KG1 (cell line): Measurements from ENCODE around the gene ATP2B3.
A peak's percentile ranks its signal among the peaks of the same experiment; 100 is the strongest.

ENCODE experiments used
- DNase-seq: peaks from one replicate; lab custom pipeline; 2025; lab: John Stamatoyannopoulos, UW

Gene ATP2B3

DNA sequence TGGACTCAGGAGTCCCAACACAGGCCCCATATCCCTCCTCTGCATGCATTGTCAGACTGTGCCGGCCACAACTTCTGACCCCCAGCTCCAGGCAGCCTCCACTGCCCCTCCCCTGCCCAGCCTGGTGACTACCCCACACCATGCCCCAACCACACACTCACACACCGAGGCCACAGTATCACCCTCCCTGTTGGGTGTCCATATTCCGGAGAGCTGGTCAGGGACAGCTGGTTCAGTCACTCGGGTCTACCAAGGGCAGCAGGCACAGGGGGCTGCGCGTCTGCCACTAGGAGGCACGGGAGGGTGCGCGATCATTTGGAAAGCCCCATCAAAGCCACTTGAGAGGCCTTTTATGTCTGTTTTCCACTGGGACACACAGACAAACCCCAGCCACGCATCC, 55.2 kb downstream of the ATP2B3 start:
- DNase-seq: no peak

GRCh38 chrX:153573984-153574383, 56.5 kb downstream of the ATP2B3 start:
- DNase-seq: no peak

DNA sequence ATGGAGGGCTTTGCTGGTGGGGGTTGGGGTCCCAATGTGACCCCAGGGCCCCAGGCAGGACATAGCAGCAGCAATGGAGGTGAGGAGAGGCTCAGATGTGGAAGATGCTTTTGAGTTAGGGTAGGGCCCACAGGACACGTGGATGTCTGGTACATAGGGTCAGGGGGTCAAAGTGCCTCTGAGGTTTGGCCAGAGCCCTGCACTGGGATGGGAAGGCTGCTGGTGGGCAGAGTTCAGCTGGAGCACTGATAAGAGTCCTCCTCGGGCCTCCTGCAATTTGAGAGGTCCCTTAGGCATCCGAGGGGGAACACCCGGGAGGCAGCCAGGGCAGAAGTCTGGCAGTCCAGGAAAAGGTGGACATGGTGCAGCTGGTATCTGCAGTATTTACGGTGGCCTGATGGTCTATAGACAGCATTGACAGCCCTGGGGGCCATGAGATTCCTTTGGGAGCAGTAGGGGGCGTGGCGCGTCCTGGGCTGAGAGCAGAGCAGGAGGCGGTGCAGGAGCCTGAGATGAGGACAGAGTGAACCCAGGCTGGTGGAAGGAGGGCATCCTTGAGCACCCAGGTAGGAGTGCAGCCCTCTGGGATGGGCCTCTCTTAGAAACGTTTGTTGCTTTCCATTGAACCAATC, 58.9 kb downstream of the ATP2B3 start:
- no peak for DNase-seq

GRCh38 chrX:153576961-153577360, 59.5 kb downstream of the ATP2B3 start:
- DNase-seq: no peak

DNA sequence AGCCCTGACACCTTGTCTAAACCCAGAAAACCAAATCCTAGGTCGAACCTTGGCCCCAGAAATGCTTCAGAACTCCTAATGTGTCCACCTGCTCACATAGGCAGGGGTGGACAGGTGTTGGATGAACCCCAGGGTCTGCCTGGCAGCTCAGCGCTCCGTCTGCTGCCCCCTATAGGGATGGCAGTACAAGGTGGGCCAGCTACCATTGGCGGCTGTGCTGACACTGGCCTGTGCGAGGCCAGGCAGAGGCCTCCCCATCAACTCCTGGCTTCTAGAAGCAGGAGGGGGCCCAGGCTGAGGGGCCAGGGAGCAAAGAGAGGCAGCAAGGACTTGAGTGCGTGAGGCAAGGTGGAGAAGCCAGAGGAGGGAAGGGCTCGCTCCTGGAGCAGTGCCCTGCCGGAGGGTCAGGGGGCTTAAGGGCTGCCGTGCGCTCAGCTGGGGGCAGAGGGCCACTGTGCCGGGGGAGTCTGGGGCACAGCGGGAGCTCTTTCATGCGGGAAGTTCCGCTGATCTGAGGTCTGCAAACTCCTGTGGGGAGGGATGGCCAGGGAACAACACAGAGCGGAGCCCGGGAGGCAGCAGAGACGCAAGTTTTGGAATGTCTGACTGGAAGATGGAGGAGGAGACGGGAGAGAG, 60.9 kb downstream of the ATP2B3 start:
- no peak for DNase-seq

- DNase-seq: no peak
These were observed 61.4 kb downstream of the ATP2B3 start for GRCh38 chrX:153578889-153579288.

GRCh38 chrX:153580700-153581386, 63.4 kb downstream of the ATP2B3 start:
- DNase-seq: no peak

GRCh38 chrX:153582896-153583295, 65.5 kb downstream of the ATP2B3 start:
- peak; percentile 30 for DNase-seq

DNA sequence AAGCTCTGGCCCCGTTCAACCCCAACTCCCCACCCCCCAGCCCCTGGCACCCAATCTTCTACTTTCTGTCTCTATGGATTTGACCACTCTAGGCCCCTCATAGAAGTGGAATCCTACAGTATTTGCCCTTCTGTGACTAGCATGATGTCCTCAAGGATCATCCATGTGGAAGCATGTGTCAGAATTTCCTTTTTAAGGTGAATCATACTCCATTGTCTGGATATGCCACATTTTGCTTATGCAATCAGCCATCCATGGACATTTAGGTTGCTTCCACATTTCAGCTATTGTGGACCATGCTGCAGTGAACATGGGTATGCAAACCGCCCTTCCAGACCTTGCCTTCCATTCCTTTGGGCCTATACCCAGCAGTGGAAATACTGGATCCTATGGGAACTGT, 66.0 kb downstream of the ATP2B3 start:
- no peak for DNase-seq

DNA sequence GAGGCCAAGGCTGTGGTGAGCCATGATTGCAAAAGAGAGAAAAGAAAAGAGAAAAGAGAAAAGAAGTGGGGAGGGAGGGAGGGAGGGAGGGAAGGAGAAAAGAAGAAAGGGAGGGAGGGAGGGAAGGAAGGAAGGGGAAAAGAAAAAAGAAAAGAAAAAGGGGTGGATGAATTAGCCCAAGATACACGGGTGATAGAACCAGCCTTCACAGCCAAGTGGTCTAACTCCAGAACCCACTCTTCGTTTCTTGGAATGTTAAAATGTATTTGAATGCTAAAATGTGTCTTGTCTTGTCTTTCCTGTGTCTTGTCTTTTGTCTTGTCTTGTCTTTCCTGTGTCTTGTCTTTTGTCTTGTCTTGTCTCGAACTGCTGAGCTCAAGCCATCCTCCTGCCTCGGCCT, 68.4 kb downstream of the ATP2B3 start:
- no peak for DNase-seq

DNA sequence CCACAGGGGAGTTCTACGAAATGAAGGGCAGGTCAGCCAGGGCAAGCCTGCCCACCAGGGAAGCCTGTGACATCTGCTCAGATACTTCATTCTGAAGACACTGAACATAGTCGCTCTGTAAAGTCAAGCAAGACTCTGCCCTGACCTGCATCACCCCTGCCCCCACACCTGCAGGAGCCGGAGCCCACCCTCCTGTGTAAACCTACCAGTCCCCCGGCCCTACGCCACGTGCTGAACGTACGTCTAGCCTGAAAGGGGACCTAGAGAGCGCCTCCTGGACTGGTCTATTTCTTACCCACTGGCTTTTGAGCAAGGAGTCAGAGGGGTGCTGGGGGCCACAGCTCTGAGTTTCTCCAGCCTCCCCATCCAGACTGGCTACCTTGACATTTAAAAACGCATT, 69.9 kb downstream of the ATP2B3 start:
- DNase-seq: no peak

GRCh38 chrX:153588021-153588781, 70.8 kb downstream of the ATP2B3 start:
- no peak for DNase-seq

- DNase-seq: no peak
These were observed 71.5 kb downstream of the ATP2B3 start for GRCh38 chrX:153588782-153589446.

DNA sequence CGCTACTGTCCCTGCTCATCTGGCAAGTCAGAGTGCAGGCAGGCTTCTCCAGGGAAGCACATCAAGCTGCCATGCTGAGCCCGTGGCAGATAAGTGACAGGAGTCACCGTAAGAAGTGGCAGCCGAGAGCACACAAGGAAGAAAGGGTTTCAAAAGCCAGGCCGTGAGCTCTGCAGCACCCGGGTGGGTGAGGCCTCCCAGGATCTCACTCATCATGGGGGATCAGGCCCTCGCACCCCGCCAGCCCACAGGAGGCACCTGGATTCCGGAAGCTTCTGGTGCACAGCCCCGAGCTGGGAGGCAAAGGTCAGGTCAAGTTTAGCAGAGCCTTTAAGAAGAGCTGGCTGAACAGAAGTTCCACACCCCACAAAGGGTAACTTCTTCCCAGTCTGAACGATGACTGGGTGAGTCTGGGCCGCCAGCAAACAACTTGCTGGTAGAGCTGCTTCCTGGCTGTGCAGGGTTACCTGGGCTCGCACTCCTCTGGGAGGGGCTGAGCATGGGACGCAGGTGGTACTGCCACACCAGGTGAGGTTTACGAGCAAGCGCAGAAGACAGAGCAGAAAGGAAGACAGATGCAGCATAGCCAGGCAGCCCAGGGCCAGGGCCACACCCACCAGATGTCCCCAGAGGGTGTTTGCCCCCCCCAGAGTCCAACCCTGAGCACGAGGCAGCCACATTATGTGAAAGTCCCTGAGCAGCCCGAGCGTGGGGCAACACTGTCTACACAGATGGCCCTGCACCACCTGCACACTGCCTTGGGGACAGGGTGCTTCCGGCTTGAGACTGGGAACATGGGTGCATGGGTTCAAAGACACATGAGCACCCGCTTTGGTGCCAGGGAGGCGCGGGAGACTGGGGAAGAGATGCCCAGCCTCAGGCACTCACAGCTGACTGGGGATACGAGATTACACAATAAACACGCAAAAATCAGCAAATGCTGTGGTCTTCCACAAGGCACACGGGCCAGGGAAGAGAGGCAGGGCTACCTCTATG, 73.8 kb downstream of the ATP2B3 start:
- DNase-seq: no peak

DNA sequence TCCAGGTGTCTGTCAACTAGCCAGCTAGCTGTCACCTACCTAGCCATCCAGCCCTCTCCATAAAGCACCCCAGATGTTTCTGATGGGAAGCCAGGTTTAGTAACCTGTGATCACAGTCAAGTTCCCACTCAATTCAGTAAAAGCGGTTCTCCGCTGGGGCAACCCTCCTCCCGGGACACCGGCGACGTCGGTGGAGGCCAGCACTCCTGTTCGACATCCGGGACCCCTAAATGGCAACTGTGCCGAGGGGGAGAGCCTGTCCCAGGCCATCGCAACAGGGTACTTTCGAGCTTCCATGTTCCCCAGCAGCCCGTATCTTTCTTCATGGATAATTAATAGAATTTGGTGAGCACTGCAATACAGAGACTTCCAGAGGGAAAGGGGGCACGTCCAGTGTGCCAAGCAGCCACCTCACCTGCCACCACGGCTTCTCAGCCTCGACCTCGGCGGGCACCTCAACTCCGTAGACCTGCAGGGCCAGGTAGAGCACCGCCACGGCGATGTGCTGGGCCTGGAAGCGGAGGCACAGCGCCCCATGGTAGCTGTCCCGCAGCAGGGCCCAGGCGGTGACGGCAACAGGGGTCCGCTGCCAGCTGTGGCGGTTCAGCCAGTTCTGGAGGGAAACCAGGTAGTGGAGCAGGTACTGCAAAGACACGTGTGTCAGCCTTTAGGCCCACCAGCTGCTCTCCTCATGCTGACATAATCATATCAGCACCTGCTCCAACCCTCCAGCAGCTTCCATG, 74.8 kb downstream of the ATP2B3 start:
- DNase-seq: no peak

DNA sequence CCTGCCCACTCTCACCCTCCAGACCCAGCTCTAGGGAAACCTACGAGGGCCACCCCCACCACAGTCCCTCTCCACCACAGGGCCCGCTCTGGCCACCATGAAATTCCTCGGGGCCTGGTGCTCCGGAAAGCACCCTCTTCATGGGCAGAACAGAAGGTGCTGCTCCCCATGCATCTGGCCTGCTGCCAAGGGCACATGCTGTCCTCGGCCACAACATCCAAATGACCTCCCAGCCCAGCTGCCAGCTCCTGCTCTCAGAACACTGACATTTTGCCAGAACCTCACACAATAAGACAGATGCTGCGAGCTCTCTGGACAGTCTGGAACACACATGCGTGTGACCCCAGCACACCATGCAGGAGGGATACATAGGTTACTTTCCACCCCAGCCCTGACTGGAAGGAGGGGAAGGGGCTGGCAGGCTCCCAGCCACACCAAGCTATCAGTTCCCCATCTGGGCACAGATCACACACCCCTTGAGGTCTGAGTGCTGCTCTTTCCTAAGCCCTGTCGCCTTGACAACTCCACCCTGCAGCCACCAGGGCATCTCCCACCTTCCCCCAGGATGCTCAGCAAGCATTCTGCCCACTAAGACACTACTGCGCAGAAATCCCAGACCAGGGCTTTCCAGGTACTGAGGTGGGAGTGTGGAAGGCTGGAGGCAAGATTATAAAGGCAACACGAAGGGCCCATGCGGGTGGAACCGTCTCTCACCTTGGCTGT, 75.7 kb downstream of the ATP2B3 start:
- no peak for DNase-seq

DNA sequence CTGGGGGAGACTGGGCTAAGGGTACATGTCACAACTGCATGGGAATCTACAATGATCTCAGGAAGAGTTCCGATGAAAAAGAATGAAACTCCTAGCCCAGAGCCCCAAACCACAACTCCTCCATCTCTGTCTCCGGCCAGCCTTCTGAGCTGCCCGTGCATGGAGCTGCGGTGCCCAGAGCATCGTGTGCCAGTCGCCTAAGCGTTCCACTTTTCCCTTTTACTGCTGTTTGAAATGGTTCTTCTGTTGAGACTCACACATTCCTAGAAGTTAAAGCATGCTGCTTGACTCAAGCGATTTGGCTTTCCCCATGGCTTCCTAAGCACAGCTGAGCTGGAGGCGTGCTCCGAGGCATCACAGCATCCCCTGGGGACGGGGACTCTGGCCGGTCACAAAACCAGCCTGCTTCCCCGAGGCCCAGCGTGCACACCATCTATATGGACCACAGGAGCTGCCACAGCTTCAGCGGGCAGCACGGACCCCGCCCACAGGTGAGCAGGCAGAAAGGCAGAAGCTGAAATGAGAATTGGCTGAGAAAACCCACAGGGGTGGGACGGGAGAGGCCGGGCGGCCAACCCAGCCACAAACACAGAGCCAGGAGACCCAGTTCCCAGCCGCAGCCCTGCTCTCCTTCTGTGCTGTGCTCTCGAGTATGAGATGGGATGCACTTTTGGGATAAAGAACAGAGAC, 76.5 kb downstream of the ATP2B3 start:
- DNase-seq: no peak

DNA sequence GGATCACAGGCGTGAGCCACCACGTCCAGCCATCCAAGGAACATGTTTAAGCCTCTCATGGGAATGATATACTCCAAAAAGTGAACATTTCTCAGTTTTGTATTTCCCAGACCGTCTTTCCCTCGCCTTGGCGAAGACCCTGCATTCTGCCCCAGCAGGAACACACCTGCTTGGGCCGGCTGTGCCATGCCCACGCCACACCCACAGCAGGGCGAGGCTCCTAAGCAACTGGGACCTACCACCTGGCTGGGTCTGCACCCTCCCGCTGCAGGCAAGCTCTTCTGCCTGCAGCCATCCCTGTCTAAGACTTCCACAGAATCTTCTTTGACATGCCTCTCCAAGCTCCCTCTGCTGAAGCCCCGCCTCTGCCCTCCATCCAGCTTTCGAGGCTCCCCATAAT, 77.9 kb downstream of the ATP2B3 start:
- DNase-seq: no peak
